Caco-2 (cell line): ENCODE measurements around the gene FATE1. TPM values are rescaled to one million over a fixed set of nuclear protein-coding genes. Genes with fewer than 3 reads are reported as not detected.

ENCODE experiments used
- BruUV-seq: library from RNA; stranded (reverse); fragments of 400-500 nt; replicated peaks from 2 replicates; lab custom pipeline; 2021; lab: Mats Ljungman, UMichigan
- CTCF ChIA-PET: fragments of 300-600 bp; sonication (Branson Sonifier 250); formaldehyde crosslinking; loops from one replicate; lab custom pipeline; 2022; ENCODE audit warnings: antibody characterized with exemption; lab: Charles Lee
- POLR2A ChIA-PET: fragments of 300-600 bp; sonication (Branson Sonifier 250); formaldehyde crosslinking; loops from one replicate; lab custom pipeline; 2022; ENCODE audit warnings: antibody characterized with exemption; lab: Charles Lee
- DNase-seq, 2 experiments: peaks; one replicate each; pipeline versions ENCODE4 v3.0.0 to v3.0.0-alpha.2; 2020 to 2022
- H3K27me3 ChIP-seq: replicated peaks from 2 replicates; pipeline ENCODE4 v1.6.0; 2011; ENCODE audit warnings: low read length; ENCODE audit not compliant: control insufficient read depth, insufficient read depth
- H3K36me3 ChIP-seq: 2 replicates; pipeline ENCODE4 v1.5.1; 2011; ENCODE audit warnings: low read length; ENCODE audit not compliant: control insufficient read depth, insufficient read depth
- H3K4me1 ChIP-seq: fragments of 250-450 bp; sonication (Bioruptor Pico); 2 replicates; pipeline ENCODE4 v1.5.1; 2020; ENCODE audit warnings: mild to moderate bottlenecking
- H3K4me3 ChIP-seq: 2 replicates; pipeline ENCODE4 v1.5.1; 2011; ENCODE audit warnings: low read depth, mild to moderate bottlenecking, control low read depth, low read length
- H3K9me3 ChIP-seq: fragments of 250-450 bp; sonication (Bioruptor Pico); 2 replicates; pipeline ENCODE4 v1.5.1; 2020; ENCODE audit warnings: mild to moderate bottlenecking, moderate library complexity
- H3K27ac Mint-ChIP-seq: one replicate; pipeline ENCODE4 v1.8.0; 2022; ENCODE audit warnings: mixed read lengths; ENCODE audit not compliant: unreplicated experiment
- H3K27me3 Mint-ChIP-seq: one replicate; pipeline ENCODE4 v1.8.0; 2022; ENCODE audit warnings: mixed read lengths; ENCODE audit not compliant: insufficient read depth, unreplicated experiment
- H3K36me3 Mint-ChIP-seq: one replicate; pipeline ENCODE4 v1.8.0; 2022; ENCODE audit warnings: mild to moderate bottlenecking, mixed read lengths; ENCODE audit not compliant: insufficient read depth, unreplicated experiment
- H3K4me1 Mint-ChIP-seq: one replicate; pipeline ENCODE4 v1.8.0; 2022; ENCODE audit warnings: low read depth, mixed read lengths; ENCODE audit not compliant: unreplicated experiment
- H3K4me3 Mint-ChIP-seq: one replicate; pipeline ENCODE4 v1.8.0; 2022; ENCODE audit warnings: mild to moderate bottlenecking, moderate library complexity, mixed read lengths; ENCODE audit not compliant: unreplicated experiment
- H3K9me3 Mint-ChIP-seq: one replicate; pipeline ENCODE4 v1.8.0; 2022; ENCODE audit warnings: mixed read lengths; ENCODE audit not compliant: unreplicated experiment
- intact Hi-C: fragments of 100-400 bp; cut with micrococcal nuclease; formaldehyde crosslinking; loops from one replicate; pipeline ENCODE4 v1.10.0; 2022; ENCODE audit not compliant: unreplicated experiment
- total RNA-seq: library from RNA; stranded (reverse); gene quantifications from 2 replicates; pipeline ENCODE4 v1.2.3, GENCODE V29; 2022
- TF ChIP-seq, protein P1 (sequence below), 2 experiments: fragments of 200-600 bp in 1 of 2; IDR thresholded peaks; 1 replicate in 1 of 2; 2 replicates in 1 of 2; pipeline versions ENCODE4 v1.5.1 to v1.8.0; 2011 to 2022; ENCODE audit warnings: antibody characterized with exemption in 1 of 2, control low read depth in 1 of 2, inconsistent platforms in 1 of 2, low read depth in 1 of 2, low read length in 1 of 2, mild to moderate bottlenecking in 1 of 2, moderate library complexity in 1 of 2; ENCODE audit not compliant: insufficient read depth in 1 of 2, severe bottlenecking in 1 of 2, unreplicated experiment in 1 of 2

The FATE1 gene
- total RNA-seq, 1 experiment from 2014 or later: not detected

DNA sequence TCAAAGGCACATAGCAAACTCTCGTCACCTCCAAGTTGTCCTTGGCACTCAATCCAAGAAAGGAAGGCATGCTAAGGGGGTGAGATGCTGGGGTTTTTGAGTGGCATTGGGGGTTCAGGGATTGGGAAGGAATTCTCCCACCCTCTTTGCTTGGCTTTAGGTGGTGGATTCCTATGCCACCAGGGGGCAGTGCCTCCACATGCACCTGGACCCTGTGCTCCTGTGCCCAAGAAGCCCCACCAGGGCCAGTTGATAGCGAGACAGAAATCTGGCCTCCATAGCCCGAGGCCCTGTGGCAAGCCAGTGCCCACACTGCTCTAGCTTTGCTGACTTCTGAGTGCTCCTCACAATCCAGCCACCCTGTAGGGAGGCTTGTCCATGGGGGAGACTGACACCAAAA is 2.0 kb upstream of the FATE1 start:
- Histone ChIP-seq H3K4me3 (no peak overlapping the region), H3K36me3 (no peaks in the 10 kb centered on the region), H3K27me3 (no peaks in the 10 kb centered on the region), H3K4me1 (no peaks in the 10 kb centered on the region), H3K9me3 (no peaks in the 10 kb centered on the region)
- no peaks in the 10 kb centered on the region for H3K36me3 Mint-ChIP-seq
- DNase-seq: peak in 1 of 2 experiments; percentile 29
- intact Hi-C loops: no loop called here
- H3K27me3 Mint-ChIP-seq: peaks cover 3% of the 10 kb centered on the region
- ChIA-PET CTCF (no interaction called here), POLR2A (no interaction called here)
- TF ChIP-seq, protein P1, sequence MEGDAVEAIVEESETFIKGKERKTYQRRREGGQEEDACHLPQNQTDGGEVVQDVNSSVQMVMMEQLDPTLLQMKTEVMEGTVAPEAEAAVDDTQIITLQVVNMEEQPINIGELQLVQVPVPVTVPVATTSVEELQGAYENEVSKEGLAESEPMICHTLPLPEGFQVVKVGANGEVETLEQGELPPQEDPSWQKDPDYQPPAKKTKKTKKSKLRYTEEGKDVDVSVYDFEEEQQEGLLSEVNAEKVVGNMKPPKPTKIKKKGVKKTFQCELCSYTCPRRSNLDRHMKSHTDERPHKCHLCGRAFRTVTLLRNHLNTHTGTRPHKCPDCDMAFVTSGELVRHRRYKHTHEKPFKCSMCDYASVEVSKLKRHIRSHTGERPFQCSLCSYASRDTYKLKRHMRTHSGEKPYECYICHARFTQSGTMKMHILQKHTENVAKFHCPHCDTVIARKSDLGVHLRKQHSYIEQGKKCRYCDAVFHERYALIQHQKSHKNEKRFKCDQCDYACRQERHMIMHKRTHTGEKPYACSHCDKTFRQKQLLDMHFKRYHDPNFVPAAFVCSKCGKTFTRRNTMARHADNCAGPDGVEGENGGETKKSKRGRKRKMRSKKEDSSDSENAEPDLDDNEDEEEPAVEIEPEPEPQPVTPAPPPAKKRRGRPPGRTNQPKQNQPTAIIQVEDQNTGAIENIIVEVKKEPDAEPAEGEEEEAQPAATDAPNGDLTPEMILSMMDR (IDR thresholded peaks at IDR 0.05; ENCODE audit: insufficient read depth in 1 of 2, low read depth in 1 of 2, low read length in 1 of 2, severe bottlenecking in 1 of 2, unreplicated experiment in 1 of 2): peak; percentile 19 to 55
- H3K9me3 Mint-ChIP-seq: no peaks in the 10 kb centered on the region
- no peaks in the 10 kb centered on the region for H3K4me1 Mint-ChIP-seq
- no peak overlapping the region for H3K4me3 Mint-ChIP-seq
- H3K27ac Mint-ChIP-seq: no peak overlapping the region
- no TSS peak for BruUV-seq

DNA sequence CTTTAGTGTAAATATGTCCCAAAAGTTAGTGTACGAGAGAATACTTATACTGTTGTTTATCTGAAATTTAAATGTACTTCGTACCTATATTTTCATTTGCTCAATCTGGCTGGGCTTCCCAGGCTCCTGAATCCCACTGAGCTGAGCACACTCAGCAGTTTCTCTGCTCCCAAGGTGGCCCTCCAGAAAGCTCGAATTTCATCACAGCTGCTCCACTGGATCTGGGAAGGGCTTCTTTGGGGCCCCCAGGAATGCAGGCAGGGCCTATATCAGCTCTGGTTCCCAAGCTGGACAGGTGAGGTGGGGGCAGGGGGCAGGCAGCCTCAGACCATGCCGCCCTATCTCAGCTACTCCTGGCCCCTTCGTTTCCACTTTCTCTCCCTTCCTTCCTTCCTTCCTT is 1.5 kb upstream of the FATE1 start:
- CTCF ChIA-PET: no interaction called here
- peaks cover 3% of the 10 kb centered on the region for H3K27me3 Mint-ChIP-seq
- Histone ChIP-seq H3K9me3 (no peaks in the 10 kb centered on the region), H3K4me1 (no peaks in the 10 kb centered on the region), H3K27me3 (no peaks in the 10 kb centered on the region), H3K36me3 (no peaks in the 10 kb centered on the region), H3K4me3 (no peak overlapping the region)
- no peak overlapping the region for H3K4me3 Mint-ChIP-seq
- no TSS peak for BruUV-seq
- POLR2A ChIA-PET: no interaction called here
- DNase-seq: peak in 1 of 2 experiments; percentile 1
- H3K4me1 Mint-ChIP-seq: no peaks in the 10 kb centered on the region
- TF ChIP-seq, protein P1 (IDR thresholded peaks at IDR 0.05; ENCODE audit: insufficient read depth in 1 of 2, low read depth in 1 of 2, low read length in 1 of 2, severe bottlenecking in 1 of 2, unreplicated experiment in 1 of 2): no peak
- no peaks in the 10 kb centered on the region for H3K9me3 Mint-ChIP-seq
- no peaks in the 10 kb centered on the region for H3K36me3 Mint-ChIP-seq
- intact Hi-C loops: no loop called here
- H3K27ac Mint-ChIP-seq: no peak overlapping the region

DNA sequence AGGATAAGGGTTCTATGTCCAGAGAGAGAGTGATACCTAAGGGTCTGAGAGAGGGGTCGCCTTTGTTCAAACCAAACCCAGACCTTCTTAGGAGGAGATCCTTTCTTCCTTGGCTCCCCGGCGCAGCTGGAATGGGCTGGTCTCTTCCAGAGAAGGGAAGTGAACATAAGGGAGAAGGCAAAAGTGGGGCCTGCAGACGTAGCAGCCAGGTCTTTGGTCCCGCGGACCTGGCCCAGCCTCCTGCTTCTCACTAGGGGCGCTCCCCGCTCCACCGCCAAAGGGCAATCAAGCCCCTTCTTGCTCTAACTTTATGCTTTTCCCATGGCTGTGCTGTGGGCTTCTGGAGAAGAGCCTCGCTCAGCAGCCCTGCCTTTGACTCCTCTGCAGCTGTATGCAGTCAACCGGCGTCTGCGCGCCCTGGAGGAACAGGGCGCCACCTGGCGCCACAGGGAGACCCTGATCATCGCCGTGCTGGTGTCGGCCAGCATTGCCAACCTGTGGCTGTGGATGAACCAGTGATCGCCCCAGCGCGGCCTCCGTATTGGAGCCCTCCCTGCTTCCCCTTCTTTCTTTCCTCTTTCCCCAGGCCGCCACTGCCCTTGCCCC is 6.5 kb downstream of the FATE1 start:
- POLR2A ChIA-PET: no interaction called here
- Histone ChIP-seq H3K9me3 (no peaks in the 10 kb centered on the region), H3K4me3 (no peak overlapping the region), H3K27me3 (no peaks in the 10 kb centered on the region), H3K4me1 (no peaks in the 10 kb centered on the region), H3K36me3 (no peaks in the 10 kb centered on the region)
- H3K27me3 Mint-ChIP-seq: peaks cover 3% of the 10 kb centered on the region
- DNase-seq: peak in 1 of 2 experiments; percentile 14
- no peak overlapping the region for H3K4me3 Mint-ChIP-seq
- BruUV-seq: no TSS peak
- no peak overlapping the region for H3K27ac Mint-ChIP-seq
- no peaks in the 10 kb centered on the region for H3K36me3 Mint-ChIP-seq
- CTCF ChIA-PET: no interaction called here
- H3K9me3 Mint-ChIP-seq: no peaks in the 10 kb centered on the region
- H3K4me1 Mint-ChIP-seq: no peaks in the 10 kb centered on the region
- intact Hi-C loops: no loop called here
- TF ChIP-seq, protein P1 (IDR thresholded peaks at IDR 0.05; ENCODE audit: insufficient read depth in 1 of 2, low read depth in 1 of 2, low read length in 1 of 2, severe bottlenecking in 1 of 2, unreplicated experiment in 1 of 2): peak in 1 of 2 experiments; percentile 9
